CD14-positive monocyte (primary cell): ENCODE data around the gene TLR4. TPM values are rescaled to one million over a fixed set of nuclear protein-coding genes. Genes with fewer than 3 reads are reported as not detected.

Experiments used
- DNase-seq, 3 donors: peaks; one replicate each; pipeline ENCODE4 v3.0.0-alpha.2; 2011 to 2022
- H2AFZ ChIP-seq: 2 replicates; pipeline ENCODE4 v1.6.0; 2012; ENCODE audit warnings: mild to moderate bottlenecking, low read depth, low read length, inconsistent platforms; ENCODE audit not compliant: insufficient read depth, poor library complexity, severe bottlenecking
- H3K27ac ChIP-seq, 2 donors: 1 replicate in 1 of 2; 2 replicates in 1 of 2; pipeline ENCODE4 v1.5.1; 2012 to 2013; ENCODE audit warnings: low read length in 2 of 2, control low read depth in 1 of 2, inconsistent platforms in 1 of 2, low read depth in 1 of 2, mild to moderate bottlenecking in 1 of 2
- H3K27me3 ChIP-seq, 2 donors: one replicate each; pipeline versions ENCODE4 v1.6.0 to v1.6.1; 2011 to 2013; ENCODE audit warnings: low read length in 2 of 2; ENCODE audit not compliant: control insufficient read depth in 2 of 2, insufficient read depth in 2 of 2
- H3K36me3 ChIP-seq, 2 donors: replicated peaks in 1 of 2; 1 replicate in 1 of 2; 2 replicates in 1 of 2; pipeline versions ENCODE4 v1.5.1 to v1.6.1; 2012 to 2013; ENCODE audit warnings: low read length in 2 of 2, control low read depth in 1 of 2, inconsistent platforms in 1 of 2, mild to moderate bottlenecking in 1 of 2; ENCODE audit not compliant: insufficient read depth in 2 of 2, control insufficient read depth in 1 of 2
- H3K4me1 ChIP-seq, 2 donors: 1 replicate in 1 of 2; 2 replicates in 1 of 2; pipeline versions ENCODE4 v1.5.1 to v1.6.1; 2012 to 2013; ENCODE audit warnings: low read length in 2 of 2, control low read depth in 1 of 2, inconsistent platforms in 1 of 2, mild to moderate bottlenecking in 1 of 2, moderate library complexity in 1 of 2; ENCODE audit not compliant: insufficient read depth in 2 of 2, control insufficient read depth in 1 of 2
- H3K4me2 ChIP-seq: replicated peaks from 2 replicates; pipeline ENCODE3; 2012; ENCODE audit warnings: low read length, moderate library complexity, mild to moderate bottlenecking; ENCODE audit not compliant: poor library complexity, severe bottlenecking; ENCODE audit errors: extremely low read depth
- H3K4me3 ChIP-seq, 3 experiments: fragments of 200-600 bp in 1 of 3; sonication (generic) in 1 of 3; replicated peaks in 1 of 3; 1 replicate in 2 of 3; 2 replicates in 1 of 3; pipeline ENCODE4 v1.5.1; 2011 to 2013; ENCODE audit warnings: low read length in 3 of 3, mild to moderate bottlenecking in 3 of 3, control low read depth in 2 of 3, low read depth in 2 of 3, inconsistent platforms in 1 of 3, moderate library complexity in 1 of 3
- H3K79me2 ChIP-seq: 2 replicates; pipeline ENCODE4 v1.6.0; 2012; ENCODE audit warnings: mild to moderate bottlenecking, control low read depth, inconsistent platforms, low read length, moderate library complexity; ENCODE audit not compliant: insufficient read depth
- H3K9ac ChIP-seq: 2 replicates; pipeline ENCODE4 v1.6.0; 2017; ENCODE audit warnings: low read length, mild to moderate bottlenecking; ENCODE audit not compliant: insufficient read depth, poor library complexity, severe bottlenecking
- H3K9me3 ChIP-seq, 2 donors: replicated peaks in 1 of 2; 1 replicate in 1 of 2; 2 replicates in 1 of 2; pipeline versions ENCODE4 v1.5.1 to v1.6.1; 2012 to 2013; ENCODE audit warnings: low read length in 2 of 2, control low read depth in 1 of 2; ENCODE audit not compliant: control insufficient read depth in 1 of 2, insufficient read depth in 1 of 2
- H4K20me1 ChIP-seq: 2 replicates; pipeline ENCODE4 v1.6.0; 2012; ENCODE audit warnings: mild to moderate bottlenecking, low read length, control low read depth, moderate library complexity; ENCODE audit not compliant: insufficient read depth
- H3K27ac Mint-ChIP-seq, 7 donors: one replicate each; pipeline ENCODE4 v1.8.0; 2020; ENCODE audit warnings: mild to moderate bottlenecking in 7 of 7, mixed read lengths in 7 of 7, moderate library complexity in 6 of 7, inconsistent platforms in 2 of 7
- H3K27me3 Mint-ChIP-seq, 3 donors: one replicate each; pipeline ENCODE4 v1.8.0; 2021 to 2022; ENCODE audit warnings: low read depth in 3 of 3, mild to moderate bottlenecking in 3 of 3, mixed read lengths in 3 of 3, moderate library complexity in 3 of 3, inconsistent platforms in 1 of 3
- H3K36me3 Mint-ChIP-seq, 2 donors: one replicate each; pipeline ENCODE4 v1.8.0; 2020; ENCODE audit warnings: mixed read lengths in 2 of 2, inconsistent platforms in 1 of 2, mild to moderate bottlenecking in 1 of 2
- H3K4me1 Mint-ChIP-seq: one replicate; pipeline ENCODE4 v1.8.0; 2020; ENCODE audit warnings: mild to moderate bottlenecking, mixed read lengths
- H3K4me3 Mint-ChIP-seq, 2 donors: one replicate each; pipeline ENCODE4 v1.8.0; 2020; ENCODE audit warnings: mild to moderate bottlenecking in 2 of 2, mixed read lengths in 2 of 2, moderate library complexity in 1 of 2
- H3K9me3 Mint-ChIP-seq, 7 donors: one replicate each; pipeline ENCODE4 v1.8.0; 2020 to 2022; ENCODE audit warnings: mixed read lengths in 7 of 7, mild to moderate bottlenecking in 6 of 7, moderate library complexity in 6 of 7, inconsistent platforms in 2 of 7
- WGBS: methylation state at CpG from one replicate; pipeline ENCODE4 v1.1.5; 2013; ENCODE audit warnings: missing lambda C conversion rate; ENCODE audit not compliant: insufficient coverage; 5-methylcytosine and 5-hydroxymethylcytosine counted together
- intact Hi-C, 2 donors: fragments of 100-400 bp; cut with micrococcal nuclease; formaldehyde crosslinking; loops; one replicate each; pipeline versions ENCODE4 v1.15.0 to v1.15.1; 2023
- polyA plus RNA-seq, 3 donors: library from polyadenylated mRNA; depleted of rRNA in 1 of 3; unstranded in 2 of 3; stranded (reverse) in 1 of 3; fragments of 300-500 nt in 2 of 3; fragments of >200 nt in 1 of 3; fragmentation: Illumina TruSeq in 2 of 3; gene quantifications; 1 replicate in 2 of 3; 2 replicates in 1 of 3; pipeline ENCODE4 v1.2.3, GENCODE V29; 2012 to 2021
- TF ChIP-seq, protein P1 (sequence below): fragments of 200-600 bp; IDR thresholded peaks from one replicate; pipeline ENCODE4 v1.8.0; 2022; ENCODE audit warnings: antibody characterized with exemption, mild to moderate bottlenecking

The TLR4 gene
- polyA plus RNA-seq, 3 donors = 34.0 to 214 (median 174) TPM

GRCh38 chr9:117720555-117720954 lies 16.4 kb downstream of the TLR4 start:
- Histone ChIP-seq H3K27me3 (no peaks in the 10 kb centered on the region), H3K9ac (no peak overlapping the region), H3K4me3 (no peak overlapping the region), H3K36me3 (peaks cover 3 to 14% of the 10 kb centered on the region in 2 donors), H3K79me2 (peaks cover 62% of the 10 kb centered on the region), H2AFZ (no peak overlapping the region), H3K27ac (peak overlapping the region in 1 of 2 donors; percentile 33), H3K4me1 (peaks cover 93 to 100% of the 10 kb centered on the region in 2 donors), H3K4me2 (no peak overlapping the region), H4K20me1 (peaks cover 18% of the 10 kb centered on the region), H3K9me3 (no peaks in the 10 kb centered on the region)
- Mint-ChIP-seq H3K4me3 (peak overlapping the region in 1 of 2 donors; percentile 9), H3K9me3 (no peaks in the 10 kb centered on the region), H3K36me3 (peaks cover 11 to 22% of the 10 kb centered on the region in 2 donors), H3K27me3 (peaks cover 0 to 2% (median 0%) of the 10 kb centered on the region in 3 donors), H3K4me1 (peaks cover 91% of the 10 kb centered on the region), H3K27ac (peak overlapping the region in 5 of 7 donors; percentile 8 to 83 (median 62))
- WGBS = 80% methylated on average over 1 of the region's 5 CpGs
- DNase-seq = peak in 1 of 3 donors; percentile 49
- intact Hi-C loops = loop anchor here in 1 of 2 donors (10.0 kb wide), 1 partner anchor 104 kb away; no protein-coding TSS in a partner anchor
- TF ChIP-seq, protein P1, sequence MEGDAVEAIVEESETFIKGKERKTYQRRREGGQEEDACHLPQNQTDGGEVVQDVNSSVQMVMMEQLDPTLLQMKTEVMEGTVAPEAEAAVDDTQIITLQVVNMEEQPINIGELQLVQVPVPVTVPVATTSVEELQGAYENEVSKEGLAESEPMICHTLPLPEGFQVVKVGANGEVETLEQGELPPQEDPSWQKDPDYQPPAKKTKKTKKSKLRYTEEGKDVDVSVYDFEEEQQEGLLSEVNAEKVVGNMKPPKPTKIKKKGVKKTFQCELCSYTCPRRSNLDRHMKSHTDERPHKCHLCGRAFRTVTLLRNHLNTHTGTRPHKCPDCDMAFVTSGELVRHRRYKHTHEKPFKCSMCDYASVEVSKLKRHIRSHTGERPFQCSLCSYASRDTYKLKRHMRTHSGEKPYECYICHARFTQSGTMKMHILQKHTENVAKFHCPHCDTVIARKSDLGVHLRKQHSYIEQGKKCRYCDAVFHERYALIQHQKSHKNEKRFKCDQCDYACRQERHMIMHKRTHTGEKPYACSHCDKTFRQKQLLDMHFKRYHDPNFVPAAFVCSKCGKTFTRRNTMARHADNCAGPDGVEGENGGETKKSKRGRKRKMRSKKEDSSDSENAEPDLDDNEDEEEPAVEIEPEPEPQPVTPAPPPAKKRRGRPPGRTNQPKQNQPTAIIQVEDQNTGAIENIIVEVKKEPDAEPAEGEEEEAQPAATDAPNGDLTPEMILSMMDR = no peak

GRCh38 chr9:117720987-117721386 lies 16.8 kb downstream of the TLR4 start:
- TF ChIP-seq, protein P1 = no peak
- peak overlapping the region in 1 of 2 donors; percentile 18 for H3K27ac ChIP-seq
- H3K36me3 ChIP-seq = peaks cover 2 to 10% of the 10 kb centered on the region in 2 donors
- no peak overlapping the region for H2AFZ ChIP-seq
- no peak overlapping the region for H3K4me2 ChIP-seq
- WGBS = no CpG with 5 or more reads among the region's 2 CpGs
- H3K4me3 ChIP-seq = no peak overlapping the region
- Mint-ChIP-seq H3K27ac (no peak overlapping the region), H3K9me3 (no peaks in the 10 kb centered on the region), H3K4me3 (no peak overlapping the region), H3K27me3 (peaks cover 0 to 2% (median 0%) of the 10 kb centered on the region in 3 donors), H3K36me3 (peaks cover 6 to 18% of the 10 kb centered on the region in 2 donors), H3K4me1 (peaks cover 90% of the 10 kb centered on the region)
- H4K20me1 ChIP-seq = peaks cover 14% of the 10 kb centered on the region
- peaks cover 93 to 100% of the 10 kb centered on the region in 2 donors for H3K4me1 ChIP-seq
- DNase-seq = no peak
- no peaks in the 10 kb centered on the region for H3K27me3 ChIP-seq
- intact Hi-C loops = loop anchor here in 1 of 2 donors (10.0 kb wide), 1 partner anchor 104 kb away; no protein-coding TSS in a partner anchor
- no peak overlapping the region for H3K9ac ChIP-seq
- H3K9me3 ChIP-seq = no peaks in the 10 kb centered on the region
- peaks cover 58% of the 10 kb centered on the region for H3K79me2 ChIP-seq
